ENCODE results near the gene YTHDC1.
"Not testable (repeated sequence)": the region's sequence is repeated elsewhere in the genome, so short reads cannot be mapped to it uniquely, and the experiment has no call there.

The YTHDC1 gene

GRCh38 chr4:68287704-68288392, 62.0 kb downstream of the YTHDC1 start:
- no peak for DNase-seq

GRCh38 chr4:68283714-68284113, 66.2 kb downstream of the YTHDC1 start:
- no peak for DNase-seq

- no peak for DNase-seq
Observed at GRCh38 chr4:68283095-68283494, 66.8 kb downstream of the YTHDC1 start.

- not testable (repeated sequence) for DNase-seq
Observed at GRCh38 chr4:68281796-68282740, 67.8 kb downstream of the YTHDC1 start.

GRCh38 chr4:68278029-68278428, 71.9 kb downstream of the YTHDC1 start:
- no peak for DNase-seq

- no peak for DNase-seq
Observed at GRCh38 chr4:68277627-68278026, 72.3 kb downstream of the YTHDC1 start.

- DNase-seq: no peak
Observed at GRCh38 chr4:68272860-68273259, 77.0 kb downstream of the YTHDC1 start.

- DNase-seq: no peak
Observed at GRCh38 chr4:68272380-68272779, 77.5 kb downstream of the YTHDC1 start.

GRCh38 chr4:68271851-68272357, 78.0 kb downstream of the YTHDC1 start:
- no peak for DNase-seq

GRCh38 chr4:68267433-68267944, 82.4 kb downstream of the YTHDC1 start:
- DNase-seq: no peak

GRCh38 chr4:68264875-68265565, 84.9 kb downstream of the YTHDC1 start:
- DNase-seq: no peak
